HG02981 (cell line): ENCODE results near the gene ZSWIM6.

Source experiments
- ATAC-seq: cut with Tn5 transposase; IDR thresholded peaks from one replicate; pipeline ENCODE4 v1.9.1; 2021; ENCODE audit warnings: mild to moderate bottlenecking, moderate library complexity; ENCODE audit not compliant: unreplicated experiment

Gene ZSWIM6

GRCh38 chr5:61431923-61432620 lies 100.0 kb downstream of the ZSWIM6 start:
- no peak for ATAC-seq

DNA sequence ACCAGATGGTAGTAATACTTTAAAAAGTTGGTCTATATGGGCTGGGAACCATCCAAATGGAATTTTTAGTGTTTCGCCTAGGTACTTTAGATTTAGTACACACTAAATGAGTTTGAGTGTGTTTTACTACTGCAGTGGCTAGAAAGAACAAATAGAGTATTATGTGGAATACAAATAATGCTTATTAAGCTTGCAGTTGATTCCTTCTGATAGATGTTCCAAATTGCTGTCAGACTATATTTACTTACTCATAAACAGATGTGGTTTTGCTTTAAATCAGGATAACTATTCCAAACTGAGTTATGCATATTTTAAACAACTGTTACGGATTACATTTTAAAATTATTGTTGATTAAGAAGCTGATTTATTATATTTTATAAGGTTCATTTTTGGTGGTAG lies 103.3 kb downstream of the ZSWIM6 start:
- ATAC-seq: no peak

- no peak for ATAC-seq
Observed at GRCh38 chr5:61438298-61438970, 106.4 kb downstream of the ZSWIM6 start.

DNA sequence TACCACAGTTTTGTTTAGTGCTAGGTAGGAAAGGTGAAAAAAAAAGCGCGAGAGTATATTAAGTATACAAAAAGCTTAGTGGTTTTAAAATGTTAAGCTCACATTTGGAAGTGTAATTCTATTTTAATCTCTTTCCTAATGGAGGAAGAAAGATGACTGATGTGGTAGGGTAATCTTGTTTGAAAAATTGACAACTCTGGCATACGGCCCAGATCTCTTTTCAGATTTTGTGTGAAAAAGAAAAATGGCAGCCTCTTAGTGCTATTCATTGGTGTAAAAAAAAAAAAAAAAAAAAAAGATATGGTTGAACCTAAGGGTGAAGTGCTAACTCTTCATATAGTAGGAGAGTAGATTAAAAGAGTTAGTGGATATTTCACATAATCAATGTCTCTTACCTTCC lies 108.0 kb downstream of the ZSWIM6 start:
- no peak for ATAC-seq

GRCh38 chr5:61440596-61440995 lies 108.5 kb downstream of the ZSWIM6 start:
- ATAC-seq: no peak

GRCh38 chr5:61441742-61442141 lies 109.7 kb downstream of the ZSWIM6 start:
- no peak for ATAC-seq

- no peak for ATAC-seq
Observed at GRCh38 chr5:61447780-61448495, 115.9 kb downstream of the ZSWIM6 start.

GRCh38 chr5:61449804-61450492 lies 117.9 kb downstream of the ZSWIM6 start:
- ATAC-seq: no peak

DNA sequence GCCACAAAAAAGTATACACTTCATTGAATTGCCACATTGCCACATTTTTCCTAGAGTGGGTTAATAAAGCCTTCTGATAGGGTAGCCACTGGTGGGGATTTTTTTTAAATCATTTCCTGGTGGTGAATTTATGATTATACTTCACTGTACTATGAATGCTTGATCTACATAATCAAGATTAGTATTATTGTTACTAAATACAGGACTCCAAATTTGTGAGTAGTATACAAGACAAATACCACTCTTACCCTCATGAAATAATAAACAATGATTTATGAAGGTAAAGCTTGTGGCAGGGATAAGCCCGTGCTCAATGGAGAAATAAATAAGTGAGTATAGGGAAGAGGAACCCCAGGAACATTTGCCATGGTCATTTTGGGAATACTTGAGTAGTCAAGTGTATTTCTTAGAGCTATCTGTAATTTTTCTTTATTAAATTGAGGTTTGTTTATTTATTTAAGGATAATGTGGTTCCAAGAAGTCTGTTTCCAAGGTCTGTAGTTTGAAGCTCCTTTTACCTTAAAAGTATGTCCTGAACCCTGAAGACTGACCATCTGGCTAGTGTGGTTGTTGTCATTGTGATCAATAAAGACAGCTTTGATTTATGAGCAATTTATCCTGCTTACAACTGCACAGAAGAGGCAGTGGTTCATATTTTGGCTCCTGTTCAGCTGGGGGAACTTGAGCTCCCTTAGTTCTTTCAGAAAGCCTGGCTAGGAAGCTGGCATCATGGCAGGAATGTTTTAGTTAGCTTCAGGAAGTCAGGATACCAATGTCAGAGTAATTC lies 118.6 kb downstream of the ZSWIM6 start:
- no peak for ATAC-seq

GRCh38 chr5:61455179-61456006 lies 123.3 kb downstream of the ZSWIM6 start:
- no peak for ATAC-seq

DNA sequence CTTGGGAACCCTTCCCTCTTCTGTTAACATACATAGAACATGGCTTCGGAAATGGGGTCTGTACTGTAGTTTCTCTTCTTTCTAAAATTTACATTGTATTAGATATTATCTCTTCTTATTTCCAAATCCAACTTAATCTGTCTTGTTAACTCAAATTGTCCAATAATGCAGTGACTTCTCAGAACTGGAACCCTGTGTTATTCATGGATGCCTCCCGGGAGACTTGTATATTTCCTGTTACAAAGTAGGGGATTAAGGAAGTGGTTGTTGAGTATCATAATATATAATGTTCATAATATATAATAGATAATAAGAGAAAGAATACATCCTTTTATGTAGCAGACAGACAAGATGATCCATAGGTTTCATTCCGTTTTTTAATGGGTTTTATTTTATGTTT lies 128.4 kb downstream of the ZSWIM6 start:
- no peak for ATAC-seq

DNA sequence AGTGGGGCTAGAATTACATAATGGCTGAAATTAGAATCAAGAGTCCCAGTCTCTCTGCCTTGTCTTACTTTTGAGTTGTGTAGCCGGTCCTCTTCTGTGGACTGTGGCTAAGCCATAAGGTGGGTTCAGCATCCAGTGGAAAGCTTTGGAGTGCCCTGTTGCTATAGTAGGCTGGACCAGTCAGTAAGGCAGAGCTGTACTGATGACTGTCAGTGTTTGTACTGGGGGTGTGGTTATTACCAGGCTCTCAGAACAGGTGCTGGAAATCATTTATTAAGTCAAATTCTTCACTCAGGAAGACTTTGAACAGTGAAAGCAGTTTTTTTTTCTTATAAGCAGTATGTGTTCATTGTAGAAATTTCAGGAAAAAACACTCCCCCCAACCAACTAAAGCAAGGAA lies 129.4 kb downstream of the ZSWIM6 start:
- ATAC-seq: no peak

- ATAC-seq: no peak
Observed at GRCh38 chr5:61461926-61462325, 129.9 kb downstream of the ZSWIM6 start.

- ATAC-seq: no peak
Observed at GRCh38 chr5:61463596-61463995, 131.5 kb downstream of the ZSWIM6 start.

DNA sequence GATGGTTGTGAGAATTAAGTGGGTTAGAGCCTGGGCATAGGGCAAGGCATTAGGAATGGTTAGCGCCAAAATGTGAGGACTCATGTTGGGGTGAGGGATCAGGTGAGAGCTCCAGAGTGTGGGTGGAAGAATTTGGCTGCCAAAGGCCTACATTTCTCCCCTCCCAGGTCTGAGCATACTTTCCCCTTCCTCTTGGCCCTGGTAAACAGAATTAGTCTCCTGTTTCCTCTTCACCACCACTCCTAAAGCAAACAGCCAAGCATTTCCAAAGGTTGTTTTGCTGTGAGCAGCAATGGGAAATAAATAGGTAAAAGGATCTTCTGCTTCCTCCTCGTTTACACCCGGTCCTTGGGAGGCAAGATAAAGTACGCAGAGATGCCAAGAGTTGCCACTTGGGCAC lies 132.5 kb downstream of the ZSWIM6 start:
- ATAC-seq: no peak

DNA sequence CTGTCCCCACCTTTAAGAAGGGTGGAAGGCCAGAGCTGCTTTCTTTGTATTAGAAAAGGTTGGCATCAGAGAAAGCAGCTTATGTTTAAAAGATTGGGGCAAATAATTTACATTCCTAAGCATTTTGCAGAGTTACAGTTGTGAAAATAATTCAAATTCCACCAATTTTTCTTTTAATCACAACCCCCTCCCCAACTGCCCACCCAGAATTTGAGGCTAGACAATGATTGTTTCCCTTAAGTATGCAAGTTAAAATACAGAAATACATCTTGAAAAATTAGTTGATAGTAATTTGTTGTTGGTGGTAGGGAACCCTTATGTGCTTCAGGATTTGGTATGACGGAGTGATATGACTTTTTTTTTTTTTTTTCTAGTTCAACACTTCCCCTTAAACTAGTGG lies 133.0 kb downstream of the ZSWIM6 start:
- ATAC-seq: no peak

- no peak for ATAC-seq
Observed at GRCh38 chr5:61465496-61465895, 133.4 kb downstream of the ZSWIM6 start.

DNA sequence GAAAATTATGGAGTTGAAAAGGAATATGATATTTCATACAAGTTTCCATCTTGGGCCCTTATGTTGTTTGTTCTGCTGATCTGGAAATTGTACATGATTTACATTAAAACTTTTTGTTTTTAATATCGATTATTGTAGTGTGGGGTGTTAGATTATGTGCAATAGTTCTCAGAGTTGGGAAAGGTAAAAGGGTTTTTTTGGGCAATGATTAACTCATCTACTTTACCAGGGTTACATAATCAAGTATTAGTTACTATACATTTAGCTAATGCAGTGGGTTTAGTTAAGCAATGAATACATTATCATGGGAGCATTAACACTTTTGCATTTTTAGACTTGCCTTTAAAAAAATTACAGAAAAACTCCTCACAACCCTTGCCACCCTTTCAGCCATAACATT lies 134.0 kb downstream of the ZSWIM6 start:
- ATAC-seq: no peak

DNA sequence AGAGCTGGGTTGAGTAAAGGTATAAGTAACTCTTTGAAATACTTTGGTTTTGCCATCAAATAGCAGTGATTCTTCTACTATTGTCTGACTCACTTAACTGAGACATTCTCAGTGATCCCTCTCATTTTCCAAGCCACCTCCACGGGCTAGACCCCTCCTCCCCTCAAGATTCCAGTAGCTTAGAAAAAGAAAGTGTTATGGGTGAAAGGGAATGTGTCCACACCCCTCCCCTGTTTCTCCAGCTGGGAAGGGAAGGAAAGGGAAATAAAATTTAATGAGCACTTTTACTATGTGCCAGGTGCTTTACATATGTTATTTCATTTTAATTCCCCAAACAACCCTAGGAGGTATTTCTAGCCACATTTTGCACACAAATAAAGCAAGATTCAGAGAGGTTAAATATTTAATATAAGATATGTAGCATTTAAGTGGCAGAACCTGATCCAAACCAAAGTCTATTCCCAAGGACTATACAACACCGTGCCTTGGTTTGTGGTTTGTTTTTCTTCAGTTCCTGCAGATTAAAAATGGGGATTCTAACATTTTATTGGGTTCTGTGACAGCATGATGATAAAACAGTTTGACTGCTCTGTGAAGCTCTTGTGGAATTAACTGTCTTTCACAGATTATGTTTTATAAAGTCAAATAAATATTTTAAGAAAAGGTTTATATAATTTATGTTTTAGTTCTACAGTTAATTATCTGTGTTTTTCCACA lies 135.9 kb downstream of the ZSWIM6 start:
- no peak for ATAC-seq
